ENCODE measurements around the gene BRINP3.

Gene BRINP3

GRCh38 chr1:190273161-190273560 is 204.5 kb downstream of the BRINP3 start:
- no peak for DNase-seq (ENCODE audit: low read depth)
- TF ChIP-seq CTCF (conservative IDR thresholded peaks at IDR 0.05; ENCODE audit: low read length) = no peak
- H3K4me3 ChIP-seq (ENCODE audit: low read length) = no peak overlapping the region

DNA sequence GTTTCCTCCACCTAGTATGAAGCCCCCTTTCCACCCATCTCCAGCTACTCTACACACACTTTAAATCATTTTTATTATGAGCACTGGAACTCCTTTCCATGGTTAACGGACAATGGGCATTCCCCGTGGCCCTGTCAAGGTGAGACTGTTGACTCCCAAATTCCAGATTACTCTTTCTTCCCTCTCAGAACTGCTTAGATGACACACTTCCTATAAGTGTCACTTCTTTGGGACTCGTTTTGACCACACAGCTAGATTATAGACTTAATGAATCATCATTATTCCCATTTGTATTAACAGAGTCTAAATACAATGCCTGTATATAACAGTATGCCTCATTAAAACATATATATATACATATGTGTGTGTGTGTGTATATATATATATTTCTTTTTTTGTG is 215.1 kb downstream of the BRINP3 start:
- DNase-seq (ENCODE audit: low read depth) = no peak
- TF ChIP-seq CTCF (conservative IDR thresholded peaks at IDR 0.05; ENCODE audit: low read length) = no peak
- H3K4me3 ChIP-seq (ENCODE audit: low read length) = no peak overlapping the region

- no peak overlapping the region for H3K4me3 ChIP-seq (ENCODE audit: low read length)
- TF ChIP-seq CTCF (conservative IDR thresholded peaks at IDR 0.05; ENCODE audit: low read length) = no peak
- DNase-seq (ENCODE audit: low read depth) = no peak
These were observed 218.2 kb downstream of the BRINP3 start for GRCh38 chr1:190259424-190259823.

DNA sequence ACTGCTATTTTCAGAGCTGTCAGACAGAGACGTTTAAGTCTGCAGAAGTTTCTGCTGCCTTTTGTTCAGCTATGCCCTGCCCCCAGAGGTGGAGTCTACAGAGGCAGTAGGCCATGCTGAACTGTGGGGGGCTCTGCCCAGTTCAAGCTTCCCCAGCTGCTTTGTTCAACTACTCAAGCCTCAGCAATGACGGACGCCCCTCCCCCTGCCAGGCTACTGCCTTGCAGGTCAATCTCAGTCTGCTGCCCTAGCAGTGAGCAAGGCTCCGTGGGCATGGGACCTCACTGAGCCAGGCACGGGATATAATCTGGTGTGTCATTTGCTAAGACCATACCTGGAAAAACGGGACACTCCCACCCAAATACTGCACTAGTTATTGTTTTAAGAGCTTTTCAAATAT is 219.7 kb downstream of the BRINP3 start:
- TF ChIP-seq CTCF (conservative IDR thresholded peaks at IDR 0.05; ENCODE audit: low read length) = no peak
- H3K4me3 ChIP-seq (ENCODE audit: low read length) = no peak overlapping the region
- no peak for DNase-seq (ENCODE audit: low read depth)

GRCh38 chr1:190252046-190252445 is 225.6 kb downstream of the BRINP3 start:
- no peak overlapping the region for H3K4me3 ChIP-seq (ENCODE audit: low read length)
- TF ChIP-seq CTCF (conservative IDR thresholded peaks at IDR 0.05; ENCODE audit: low read length) = no peak
- no peak for DNase-seq (ENCODE audit: low read depth)

DNA sequence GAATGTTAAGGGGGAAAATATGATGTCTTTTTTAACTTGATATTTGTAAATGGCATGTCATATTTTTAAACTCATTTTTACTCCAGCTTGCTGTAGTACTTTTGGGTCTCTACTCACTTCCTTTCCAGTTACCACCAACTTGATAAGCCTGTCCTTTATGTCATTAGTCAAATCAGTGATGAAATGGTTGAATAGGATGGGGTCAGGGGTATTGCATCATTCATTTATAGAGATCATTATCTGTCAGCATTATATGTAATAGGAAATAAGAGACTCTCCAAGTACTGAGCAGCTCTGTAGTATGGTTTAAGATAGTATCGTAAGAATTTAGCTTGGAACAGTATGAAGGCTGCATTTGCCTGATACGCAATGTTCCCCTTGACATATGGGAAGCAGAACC is 227.3 kb downstream of the BRINP3 start:
- DNase-seq (ENCODE audit: low read depth) = no peak
- no peak for TF ChIP-seq CTCF (conservative IDR thresholded peaks at IDR 0.05; ENCODE audit: low read length)

GRCh38 chr1:190244406-190244805 is 233.3 kb downstream of the BRINP3 start:
- no peak for DNase-seq (ENCODE audit: low read depth)
- no peak overlapping the region for H3K4me3 ChIP-seq (ENCODE audit: low read length)
- TF ChIP-seq CTCF (conservative IDR thresholded peaks at IDR 0.05; ENCODE audit: low read length) = no peak

More for the DNA sequence above, 227.3 kb downstream of the BRINP3 start:
- H3K4me3 ChIP-seq (ENCODE audit: low read length) = no peak overlapping the region
